MG63 (cell line): ENCODE measurements around the gene CHIC2. TPM values are rescaled to one million over a fixed set of nuclear protein-coding genes. Genes with fewer than 3 reads are reported as not detected.
"Not testable (repeated sequence)": the region's sequence is repeated elsewhere in the genome, so short reads cannot be mapped to it uniquely, and the experiment has no call there.

Experiments
- DNase-seq: peaks from one replicate; pipeline ENCODE4 v3.0.0-alpha.2; 2020
- H3K27me3 ChIP-seq: fragments of 250-450 bp; sonication (Bioruptor Pico); 2 replicates; pipeline ENCODE4 v1.5.1; 2020; ENCODE audit warnings: mild to moderate bottlenecking, moderate library complexity
- H3K36me3 ChIP-seq: fragments of 250-450 bp; sonication (Bioruptor Pico); 2 replicates; pipeline ENCODE4 v1.5.1; 2020; ENCODE audit warnings: mild to moderate bottlenecking, moderate library complexity
- H3K4me3 ChIP-seq: fragments of 250-450 bp; sonication (Bioruptor Pico); 2 replicates; pipeline ENCODE4 v1.5.1; 2020; ENCODE audit warnings: mild to moderate bottlenecking, moderate library complexity
- H3K9me3 ChIP-seq: fragments of 250-450 bp; sonication (Bioruptor Pico); 2 replicates; pipeline ENCODE4 v1.5.1; 2020; ENCODE audit warnings: mild to moderate bottlenecking, moderate library complexity
- total RNA-seq: library from RNA; depleted of rRNA; stranded (reverse); fragments of >200 nt; shearing (Covaris generic); gene quantifications from 2 replicates; pipeline ENCODE4 v1.2.3, GENCODE V29; 2014; ENCODE audit warnings: low replicate concordance; rRNA removed

The CHIC2 gene
- 179 and 219 TPM in 2 replicates for total RNA-seq

DNA sequence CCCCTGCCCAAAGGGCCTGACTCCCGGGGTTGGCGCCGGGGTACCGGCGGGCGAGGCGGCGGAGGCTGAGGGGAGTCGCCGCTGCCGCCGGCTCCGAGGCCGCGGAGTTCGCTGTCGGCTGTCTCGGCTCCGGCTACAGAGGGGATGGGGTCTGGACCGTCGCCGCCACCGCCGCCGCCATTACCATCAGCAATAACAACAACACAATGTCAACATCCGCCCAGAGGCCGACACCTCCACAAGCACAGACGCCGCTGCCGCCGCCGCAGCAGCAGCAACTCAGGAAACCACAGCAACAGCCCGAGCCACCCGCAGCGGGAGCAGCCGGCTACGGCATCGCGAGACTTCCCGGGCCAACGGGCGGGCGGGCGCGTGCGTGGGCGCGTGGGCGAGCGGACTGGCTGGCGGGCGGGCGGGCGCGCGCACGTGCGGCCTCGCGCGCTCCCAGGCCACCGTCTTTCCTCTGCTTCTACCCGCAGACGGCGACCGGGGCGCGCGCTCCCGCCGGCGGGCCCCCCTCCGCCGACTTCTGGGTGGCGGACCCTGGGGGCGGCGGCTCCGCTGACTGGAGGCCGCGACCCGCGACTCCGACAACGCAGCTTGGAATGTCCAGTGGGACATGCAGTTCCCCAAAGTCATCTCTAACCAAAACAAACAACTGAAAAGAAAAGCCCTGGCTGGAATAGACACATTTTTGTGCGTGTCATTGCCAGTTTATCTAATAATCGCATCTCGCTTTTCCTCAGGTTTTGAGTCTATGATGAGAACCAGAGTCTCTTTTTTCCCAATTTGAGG is at the start of gene CHIC2:
TSS of gene CHIC2 (minus strand) at position 289 of the 795 bp plus-strand sequence. CDS start 305 bp downstream, outside the sequence.
- Histone ChIP-seq H3K36me3 (peaks cover 37% of the 10 kb centered on the region), H3K9me3 (peaks cover 7% of the 10 kb centered on the region), H3K27me3 (no peaks in the 10 kb centered on the region), H3K4me3 (peak within 1 kb of the TSS; percentile 94)
- peak; percentile 100 for DNase-seq

DNA sequence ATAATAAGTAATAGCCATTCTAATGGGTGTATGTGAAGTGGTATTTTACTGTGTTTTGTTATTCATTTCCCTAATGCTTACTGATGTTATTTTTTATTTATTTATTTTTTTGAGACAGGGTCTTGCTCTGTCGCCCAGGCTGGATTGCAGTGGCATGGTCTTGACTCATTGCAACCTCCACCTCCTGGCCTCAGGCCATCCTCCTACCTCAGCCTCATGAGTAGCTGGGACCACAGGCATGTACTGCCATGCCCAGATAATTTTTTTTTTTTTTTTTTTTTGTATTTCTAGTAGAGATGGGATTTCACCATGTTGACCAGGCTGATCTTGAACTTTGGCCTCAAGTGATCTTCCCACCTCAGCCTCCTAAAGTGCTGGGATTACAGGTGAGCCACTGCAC is 48.8 kb upstream of the CHIC2 start:
- not testable (repeated sequence) for H3K36me3 ChIP-seq, H3K4me3 ChIP-seq, H3K9me3 ChIP-seq, H3K27me3 ChIP-seq
- DNase-seq: peak; percentile 68

DNA sequence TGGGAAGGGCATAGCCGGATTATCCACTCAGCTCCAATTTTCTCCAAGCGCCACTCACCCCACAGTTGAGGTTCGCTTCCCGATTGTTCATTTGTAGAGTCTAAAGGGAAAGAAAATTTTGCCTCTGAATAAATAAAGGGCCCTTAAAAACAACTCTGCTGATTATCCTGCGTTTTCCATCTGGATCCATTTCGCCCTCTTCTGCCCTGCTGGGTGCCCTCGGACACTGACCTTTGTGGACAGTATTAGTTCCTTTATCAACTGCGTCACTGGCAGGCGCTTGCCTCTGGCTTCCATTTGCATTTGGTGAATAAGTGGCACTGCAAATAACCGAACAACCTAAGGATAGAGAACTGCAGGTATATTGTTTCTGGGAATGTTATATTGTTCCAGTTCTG is 45.6 kb upstream of the CHIC2 start:
- no peak for DNase-seq
- Histone ChIP-seq H3K9me3 (0 out of 2 replicates have a peak, but pooled peaks cover 1% of the 10 kb centered on the region), H3K4me3 (no peak overlapping the region), H3K36me3 (no peaks in the 10 kb centered on the region), H3K27me3 (no peaks in the 10 kb centered on the region)

DNA sequence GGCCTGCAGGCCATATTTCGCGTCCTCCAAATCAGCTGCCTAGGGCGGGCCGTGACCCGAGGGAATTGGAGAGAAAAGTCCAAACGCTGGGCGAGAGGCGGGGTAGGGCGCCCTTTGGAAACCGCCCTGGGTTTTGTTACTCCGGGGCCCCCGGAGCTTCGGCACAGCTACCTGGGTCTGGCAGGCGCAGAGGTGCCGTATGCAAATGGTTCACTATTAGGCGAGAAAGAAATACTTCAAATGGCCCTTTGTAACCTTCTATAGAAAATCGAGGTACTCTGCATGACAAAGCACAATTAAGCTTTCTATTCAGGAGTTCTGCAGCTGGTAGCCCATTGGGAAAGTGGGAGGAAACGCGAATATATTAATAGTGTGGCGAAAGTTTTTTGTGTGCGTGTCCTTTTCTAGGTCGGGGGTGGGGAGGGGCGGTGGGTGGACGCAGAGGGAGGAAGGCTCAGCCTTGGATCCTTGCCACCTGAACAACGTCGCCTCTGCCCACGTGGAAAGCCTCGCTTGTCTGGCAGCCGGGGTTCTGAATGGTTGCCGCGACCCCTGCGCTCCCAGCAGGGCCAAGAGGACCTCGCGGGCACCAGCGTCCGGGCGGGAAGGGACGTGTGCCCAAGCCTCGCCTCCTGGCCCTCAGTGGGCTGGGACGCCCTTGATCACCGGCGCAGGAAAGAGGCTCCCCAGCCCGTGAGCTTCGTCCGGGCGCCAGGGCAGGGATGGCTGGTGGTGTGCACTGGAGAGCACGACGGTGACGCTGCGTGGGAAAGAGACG is 45.0 kb upstream of the CHIC2 start:
- no peaks in the 10 kb centered on the region for H3K9me3 ChIP-seq
- no peak for DNase-seq
- no peak overlapping the region for H3K4me3 ChIP-seq
- no peaks in the 10 kb centered on the region for H3K27me3 ChIP-seq
- H3K36me3 ChIP-seq: no peaks in the 10 kb centered on the region

DNA sequence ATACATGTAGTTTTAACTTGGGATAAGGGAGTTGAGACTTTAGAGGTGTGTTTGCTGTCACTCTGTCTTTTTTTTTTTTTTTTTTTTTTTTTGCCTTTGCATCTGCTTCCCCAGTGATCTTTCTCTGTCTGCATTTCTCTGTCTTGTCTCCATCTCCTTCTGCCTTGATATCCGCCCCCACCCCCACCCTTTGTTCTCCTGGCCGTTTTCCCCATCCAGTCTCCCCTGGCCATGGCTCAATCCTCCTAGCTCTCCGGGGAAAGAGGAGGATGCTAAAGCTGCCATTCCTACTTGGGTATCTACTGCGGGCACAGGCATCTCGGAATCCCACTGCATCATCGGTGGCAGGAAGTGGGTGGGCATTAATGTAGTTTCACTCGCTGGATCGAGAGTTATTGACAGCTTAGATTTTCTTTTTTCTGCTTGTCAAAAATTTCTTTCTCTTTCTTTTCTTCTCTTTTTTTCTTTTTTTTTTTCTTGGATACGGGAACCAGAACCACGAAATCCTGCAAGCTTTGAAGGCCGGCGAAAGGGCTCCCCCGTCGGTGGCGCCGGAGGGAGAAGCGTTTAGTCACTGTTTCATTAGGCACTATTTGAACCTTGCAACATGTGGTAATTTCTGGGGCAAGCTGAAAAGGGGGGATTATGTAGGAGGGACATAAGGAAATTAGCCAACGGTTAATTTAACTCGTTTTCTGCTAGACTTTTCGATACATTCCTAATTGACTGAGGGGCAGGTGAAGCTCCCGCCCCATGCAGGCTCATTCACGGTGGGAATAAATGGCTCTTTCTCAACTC is 43.7 kb upstream of the CHIC2 start:
- Histone ChIP-seq H3K9me3 (no peaks in the 10 kb centered on the region), H3K27me3 (no peaks in the 10 kb centered on the region), H3K4me3 (no peak overlapping the region), H3K36me3 (no peaks in the 10 kb centered on the region)
- no peak for DNase-seq

DNA sequence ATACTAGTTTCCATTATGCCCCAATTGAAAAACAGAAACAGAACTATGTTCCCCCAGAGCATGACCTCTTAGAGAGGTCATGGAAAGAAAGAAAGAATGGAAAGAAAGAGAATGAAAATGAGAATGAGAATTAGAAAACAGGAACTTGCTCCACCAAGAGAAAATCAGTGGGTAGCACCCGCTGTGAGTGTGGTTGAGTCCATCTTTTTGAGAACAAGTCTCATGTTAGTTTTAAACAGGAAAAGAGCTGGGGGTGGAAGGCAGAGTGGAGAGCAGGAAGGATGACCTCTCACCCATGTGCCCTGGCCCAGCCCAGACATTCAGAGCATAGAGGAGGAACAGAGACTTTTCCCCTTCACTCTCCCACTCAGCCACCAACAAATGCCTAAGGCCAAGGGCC is 40.5 kb upstream of the CHIC2 start:
- Histone ChIP-seq H3K9me3 (no peaks in the 10 kb centered on the region), H3K36me3 (no peaks in the 10 kb centered on the region)
- DNase-seq: no peak

DNA sequence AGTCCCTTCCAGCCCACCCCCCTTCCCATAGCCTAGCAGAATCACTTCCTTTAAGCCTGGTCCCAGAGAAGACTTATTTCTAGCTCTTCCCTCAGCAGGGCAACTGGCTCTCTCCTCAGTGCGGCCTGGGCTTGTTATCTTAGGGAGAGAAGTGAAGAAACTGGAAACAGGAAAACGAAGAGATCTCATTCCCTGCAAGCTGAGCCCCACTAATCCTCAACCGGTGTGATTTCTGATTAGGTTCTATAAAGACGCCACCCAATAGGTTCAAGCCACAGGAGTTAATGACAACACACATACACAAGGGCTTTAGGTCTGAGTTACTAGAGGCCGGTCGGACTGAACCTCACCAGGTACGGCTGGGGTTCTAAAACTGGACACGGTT is 38.8 kb upstream of the CHIC2 start:
- H3K4me3 ChIP-seq: no peak overlapping the region
- DNase-seq: no peak
- H3K27me3 ChIP-seq: peaks cover 37% of the 10 kb centered on the region
- no peaks in the 10 kb centered on the region for H3K9me3 ChIP-seq
- H3K36me3 ChIP-seq: no peaks in the 10 kb centered on the region

More for the DNA sequence above, 40.5 kb upstream of the CHIC2 start:
- H3K27me3 ChIP-seq: peaks cover 19% of the 10 kb centered on the region
- H3K4me3 ChIP-seq: no peak overlapping the region

DNA sequence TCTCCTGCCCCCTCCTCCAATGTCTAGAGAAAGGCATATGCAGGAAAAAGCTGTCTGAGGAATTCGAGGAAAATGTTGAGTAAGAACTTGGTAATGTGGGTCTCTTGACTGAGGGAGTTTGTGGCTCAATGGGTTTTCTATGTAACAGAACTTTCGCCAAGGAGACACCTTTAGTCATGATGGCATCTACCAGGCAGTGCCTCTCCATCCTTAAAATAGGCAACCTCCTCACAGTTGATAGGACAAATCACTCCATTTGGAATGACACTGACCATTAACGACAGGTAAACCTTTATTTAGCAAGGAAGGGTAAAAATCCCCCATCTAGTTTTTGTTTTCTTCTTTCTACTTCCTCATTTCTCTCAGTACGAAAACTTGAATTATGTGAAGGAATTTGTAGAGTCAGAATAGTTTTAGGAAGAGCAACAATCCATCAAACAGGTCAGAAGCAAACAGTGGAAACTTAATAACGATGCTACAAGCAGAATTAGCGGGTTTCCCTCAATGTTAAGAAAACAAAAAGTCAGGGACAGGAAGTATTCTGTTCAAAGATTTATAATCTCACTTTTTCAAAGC is 38.2 kb upstream of the CHIC2 start:
- no peak overlapping the region for H3K4me3 ChIP-seq
- H3K9me3 ChIP-seq: no peaks in the 10 kb centered on the region
- no peak for DNase-seq
- peaks cover 40% of the 10 kb centered on the region for H3K27me3 ChIP-seq
- H3K36me3 ChIP-seq: no peaks in the 10 kb centered on the region

DNA sequence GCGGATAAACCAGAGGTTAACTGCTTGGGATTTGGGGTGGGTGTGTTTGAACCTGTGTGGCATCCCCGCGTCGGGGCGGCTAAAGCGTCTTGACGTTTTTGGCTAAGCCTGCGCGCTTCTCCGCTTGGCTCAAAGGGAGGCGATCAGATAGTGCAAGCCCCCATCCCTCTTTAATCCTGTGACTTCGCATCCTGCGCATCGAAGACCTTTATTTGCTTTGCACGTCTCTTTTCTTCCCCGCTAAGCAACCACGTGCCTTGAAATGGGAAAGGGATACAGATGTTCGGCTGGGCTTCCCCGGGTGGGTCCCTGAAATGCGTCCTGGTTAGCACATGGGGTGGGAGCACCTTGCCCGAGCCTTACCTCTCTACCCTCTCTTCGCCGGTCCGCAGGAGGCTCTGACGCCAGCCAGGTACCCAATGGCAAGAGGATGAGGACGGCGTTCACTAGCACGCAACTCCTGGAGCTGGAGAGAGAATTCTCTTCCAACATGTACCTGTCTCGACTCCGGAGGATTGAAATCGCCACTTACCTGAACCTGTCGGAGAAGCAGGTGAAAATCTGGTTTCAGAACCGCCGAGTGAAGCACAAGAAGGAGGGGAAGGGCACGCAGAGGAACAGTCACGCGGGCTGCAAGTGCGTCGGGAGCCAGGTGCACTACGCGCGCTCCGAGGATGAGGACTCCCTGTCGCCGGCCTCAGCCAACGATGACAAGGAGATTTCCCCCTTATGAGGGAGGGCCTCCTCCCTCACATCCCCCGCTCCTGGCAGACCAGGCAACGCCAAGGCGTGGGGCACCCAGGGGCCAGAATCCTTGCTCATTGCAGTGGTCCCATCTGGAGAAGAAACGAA is 37.0 kb upstream of the CHIC2 start:
- Histone ChIP-seq H3K4me3 (no peak overlapping the region), H3K9me3 (no peaks in the 10 kb centered on the region), H3K36me3 (no peaks in the 10 kb centered on the region), H3K27me3 (peaks cover 40% of the 10 kb centered on the region)
- no peak for DNase-seq

DNA sequence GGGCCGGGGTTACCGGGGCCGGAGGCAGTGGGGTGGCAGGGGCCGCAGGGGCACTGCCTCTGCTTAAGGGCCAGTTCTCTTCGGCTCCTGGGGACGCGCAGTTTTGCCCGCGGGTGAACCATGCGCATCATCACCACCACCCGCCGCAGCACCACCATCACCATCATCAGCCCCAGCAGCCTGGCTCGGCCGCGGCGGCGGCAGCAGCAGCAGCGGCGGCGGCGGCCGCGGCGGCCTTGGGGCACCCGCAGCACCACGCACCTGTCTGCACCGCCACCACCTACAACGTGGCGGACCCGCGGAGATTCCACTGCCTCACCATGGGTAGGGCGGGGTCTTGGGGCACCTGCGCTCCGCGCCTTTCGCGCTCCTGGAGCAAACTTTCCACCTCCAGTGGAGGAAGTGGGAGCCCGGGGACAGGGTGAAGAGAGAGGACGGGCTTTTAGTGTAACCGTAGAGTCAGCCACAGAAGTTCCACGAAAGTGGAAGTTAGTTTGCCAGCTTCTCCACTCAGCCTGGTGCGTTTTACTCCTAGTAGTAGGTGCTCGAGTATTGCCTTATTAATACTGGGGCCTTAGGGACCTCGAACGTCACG is 36.3 kb upstream of the CHIC2 start:
- peak overlapping the region; percentile 30 for H3K4me3 ChIP-seq
- DNase-seq: peak; percentile 65
- H3K27me3 ChIP-seq: peaks cover 40% of the 10 kb centered on the region

DNA sequence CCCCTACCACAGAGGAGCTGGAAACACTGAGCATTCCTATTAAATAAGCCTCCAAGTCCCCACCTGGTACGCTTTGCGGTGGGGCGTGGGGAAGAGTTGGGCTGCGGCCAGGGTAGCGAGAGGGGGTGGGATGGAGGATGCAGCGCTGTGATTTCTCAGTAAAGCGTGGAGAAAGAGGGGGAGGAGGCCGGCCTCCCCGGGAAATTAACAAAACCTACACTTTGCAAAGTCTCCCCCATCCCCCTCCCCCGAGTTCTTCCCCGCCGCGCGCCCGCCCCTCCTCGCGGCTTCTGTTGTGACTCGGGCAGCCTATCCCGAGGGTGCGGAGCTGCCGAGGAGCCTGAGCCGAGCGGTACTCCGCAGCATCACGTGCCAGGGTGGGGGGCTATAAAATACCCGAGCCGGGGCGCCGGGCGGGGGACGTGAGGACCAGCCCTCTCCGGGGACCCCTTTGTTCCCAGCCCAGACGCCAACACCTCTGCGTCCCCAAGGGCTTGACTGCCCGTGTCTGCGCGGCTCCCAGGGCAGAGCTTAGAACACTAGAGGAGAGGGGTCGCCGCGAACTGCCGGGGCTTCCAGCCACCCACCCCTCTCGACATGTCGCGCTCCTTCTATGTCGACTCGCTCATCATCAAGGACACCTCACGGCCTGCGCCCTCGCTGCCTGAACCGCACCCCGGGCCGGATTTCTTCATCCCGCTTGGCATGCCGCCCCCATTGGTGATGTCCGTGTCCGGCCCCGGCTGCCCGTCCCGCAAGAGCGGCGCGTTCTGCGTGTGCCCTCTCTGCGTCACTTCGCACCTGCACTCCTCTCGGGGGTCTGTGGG is 35.6 kb upstream of the CHIC2 start, which contains the start of gene GSX2:
TSS of gene GSX2 (plus strand) at position 416 of the 827 bp plus-strand sequence. CDS start at position 598, 182 bp downstream.
- Histone ChIP-seq H3K9me3 (no peaks in the 10 kb centered on the region), H3K36me3 (no peaks in the 10 kb centered on the region), H3K27me3 (peaks cover 40% of the 10 kb centered on the region), H3K4me3 (peak within 1 kb of the TSS; percentile 30)
- peak; percentile 79 for DNase-seq

More for the DNA sequence above, 36.3 kb upstream of the CHIC2 start:
- Histone ChIP-seq H3K36me3 (no peaks in the 10 kb centered on the region), H3K9me3 (no peaks in the 10 kb centered on the region)

DNA sequence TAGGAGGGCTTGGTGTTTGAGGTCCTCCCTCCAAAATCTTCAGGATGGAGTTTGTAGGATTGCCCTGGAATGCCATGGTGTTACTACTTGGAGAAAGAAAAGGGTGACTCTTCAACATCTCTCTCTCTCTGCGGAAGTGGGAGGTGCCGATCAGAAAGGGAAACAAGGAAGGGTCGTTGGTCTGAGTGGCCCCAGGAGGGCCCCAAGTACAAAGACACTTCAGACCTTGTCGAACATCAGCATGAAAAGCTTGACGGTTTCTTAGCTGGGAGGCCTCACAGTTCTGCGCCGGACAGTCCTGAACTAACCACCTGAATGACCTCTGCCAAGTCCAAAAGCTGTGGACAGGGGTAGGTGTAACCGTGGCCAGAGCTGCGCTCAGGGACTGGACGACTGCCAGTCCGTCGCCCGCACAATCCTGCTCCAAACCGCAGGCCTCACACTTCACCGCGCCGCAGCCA is 34.9 kb upstream of the CHIC2 start:
- Histone ChIP-seq H3K9me3 (no peaks in the 10 kb centered on the region), H3K4me3 (no peak overlapping the region), H3K36me3 (no peaks in the 10 kb centered on the region), H3K27me3 (peaks cover 40% of the 10 kb centered on the region)
- DNase-seq: no peak

DNA sequence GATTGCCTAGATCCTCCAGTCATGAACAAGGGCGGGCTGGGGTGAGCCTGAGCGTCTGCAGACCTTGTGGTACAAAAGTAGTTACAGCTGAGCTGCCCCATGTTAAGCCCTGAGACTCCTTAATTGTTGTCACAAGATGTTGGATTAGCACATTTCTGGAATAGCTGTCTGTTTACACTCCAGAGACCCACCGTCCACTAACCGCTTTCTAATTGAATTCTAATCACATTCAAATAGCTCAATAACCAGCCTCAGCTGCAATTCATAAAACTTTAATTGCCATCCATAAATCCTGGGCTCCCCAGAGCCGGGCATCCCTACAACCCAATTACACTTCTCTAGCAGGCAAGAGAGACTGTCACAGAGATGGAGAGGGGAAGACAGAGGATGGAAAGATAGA is 34.0 kb upstream of the CHIC2 start:
- Histone ChIP-seq H3K27me3 (peaks cover 40% of the 10 kb centered on the region), H3K9me3 (no peaks in the 10 kb centered on the region), H3K36me3 (no peaks in the 10 kb centered on the region), H3K4me3 (no peak overlapping the region)
- no peak for DNase-seq

DNA sequence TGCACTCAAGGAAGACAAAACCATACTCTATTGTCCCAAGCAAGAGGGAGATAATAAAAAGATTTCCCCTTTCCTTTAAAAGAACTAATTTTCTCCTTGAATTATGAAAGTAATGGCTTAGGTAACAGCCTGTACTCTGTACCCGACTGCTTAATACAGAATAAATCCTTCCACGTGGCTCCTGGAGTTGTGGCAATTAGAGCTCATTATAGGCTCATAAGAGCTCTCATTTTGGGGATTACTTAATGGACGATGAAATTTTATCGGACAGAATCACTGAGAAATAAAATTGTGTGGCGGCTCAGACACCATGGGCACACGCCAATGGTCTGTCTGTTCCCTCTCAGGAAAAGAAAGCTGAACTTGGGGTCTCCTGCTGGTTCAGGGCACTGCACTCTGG is 32.7 kb upstream of the CHIC2 start:
- Histone ChIP-seq H3K36me3 (no peaks in the 10 kb centered on the region), H3K9me3 (no peaks in the 10 kb centered on the region), H3K4me3 (no peak overlapping the region), H3K27me3 (peaks cover 40% of the 10 kb centered on the region)
- DNase-seq: no peak
